HG02763 (cell line): ENCODE measurements around the gene CFI.

Experiments used
- ATAC-seq: cut with Tn5 transposase; IDR thresholded peaks from one replicate; pipeline ENCODE4 v1.9.1; 2021; ENCODE audit warnings: mild to moderate bottlenecking, moderate library complexity; ENCODE audit not compliant: unreplicated experiment

CFI gene

DNA sequence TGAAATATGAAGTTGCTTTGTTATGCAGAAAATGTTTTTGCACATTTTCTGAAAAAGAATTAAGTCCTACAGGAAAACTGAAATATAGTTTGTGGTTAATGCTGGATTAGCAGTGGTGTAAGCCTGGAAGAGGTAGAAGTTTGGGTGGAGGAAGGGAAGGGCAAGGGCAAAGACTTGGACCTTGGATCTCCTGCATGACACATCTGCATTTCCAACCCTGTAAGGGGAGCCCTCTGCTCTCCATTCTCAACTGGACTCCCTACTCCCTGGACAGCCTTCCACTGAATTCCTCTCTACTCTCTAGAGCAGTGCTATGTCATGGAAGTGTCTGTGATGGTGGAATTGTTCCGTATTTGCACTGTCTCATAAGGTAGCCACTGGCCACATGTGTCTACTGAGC, 103.1 kb downstream of the CFI start:
- no peak for ATAC-seq

DNA sequence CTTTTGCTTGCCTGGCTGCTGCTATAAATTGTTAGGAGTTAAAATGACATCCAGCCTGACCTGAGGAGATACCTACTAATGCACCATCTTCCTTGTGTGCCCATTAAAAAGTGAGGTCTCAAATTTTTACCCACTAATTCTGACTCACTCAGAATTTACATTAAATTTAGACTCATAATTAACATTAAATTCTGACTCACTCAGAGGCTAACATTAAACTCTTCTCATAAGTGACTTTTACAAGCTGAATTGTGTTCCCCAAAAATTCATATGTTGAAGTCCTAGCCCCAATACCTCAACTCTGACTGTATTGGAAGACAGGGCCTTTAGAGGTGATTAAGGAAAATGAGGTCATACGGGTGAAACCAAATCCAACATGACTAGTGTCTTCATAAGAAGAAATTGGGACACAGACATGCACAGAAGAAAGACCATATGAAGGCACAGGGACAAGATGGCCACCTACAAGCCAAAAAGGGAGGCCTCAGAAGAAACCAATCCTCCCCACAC, 110.3 kb downstream of the CFI start:
- ATAC-seq = no peak
